GM18861 (cell line): ENCODE data around the gene TOMM22.
A peak's percentile ranks its signal among the peaks of the same experiment; 100 is the strongest.

Source experiments
- ATAC-seq: cut with Tn5 transposase; IDR thresholded peaks from one replicate; pipeline ENCODE4 v1.9.1; 2021; ENCODE audit not compliant: unreplicated experiment

The TOMM22 gene

DNA sequence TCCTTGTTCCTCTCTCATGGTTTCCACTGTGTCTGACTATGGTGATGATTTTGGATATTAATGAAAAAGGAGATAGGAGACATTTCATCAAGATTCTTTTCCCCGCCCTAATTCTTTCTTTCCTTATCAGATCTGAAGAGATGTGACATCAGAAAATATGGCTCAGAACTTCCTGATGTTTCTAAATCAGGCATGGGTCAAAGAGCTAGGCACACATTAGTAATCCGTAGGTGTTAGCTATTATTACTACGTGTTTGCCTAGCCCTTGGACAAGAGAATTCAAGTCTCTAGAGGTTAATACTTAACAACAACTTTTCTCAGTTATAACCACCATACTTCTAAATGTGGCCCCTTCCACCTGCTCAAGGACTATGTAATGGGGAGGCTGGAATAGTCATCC lies 13.2 kb downstream of the TOMM22 start:
- ATAC-seq, result no peak

DNA sequence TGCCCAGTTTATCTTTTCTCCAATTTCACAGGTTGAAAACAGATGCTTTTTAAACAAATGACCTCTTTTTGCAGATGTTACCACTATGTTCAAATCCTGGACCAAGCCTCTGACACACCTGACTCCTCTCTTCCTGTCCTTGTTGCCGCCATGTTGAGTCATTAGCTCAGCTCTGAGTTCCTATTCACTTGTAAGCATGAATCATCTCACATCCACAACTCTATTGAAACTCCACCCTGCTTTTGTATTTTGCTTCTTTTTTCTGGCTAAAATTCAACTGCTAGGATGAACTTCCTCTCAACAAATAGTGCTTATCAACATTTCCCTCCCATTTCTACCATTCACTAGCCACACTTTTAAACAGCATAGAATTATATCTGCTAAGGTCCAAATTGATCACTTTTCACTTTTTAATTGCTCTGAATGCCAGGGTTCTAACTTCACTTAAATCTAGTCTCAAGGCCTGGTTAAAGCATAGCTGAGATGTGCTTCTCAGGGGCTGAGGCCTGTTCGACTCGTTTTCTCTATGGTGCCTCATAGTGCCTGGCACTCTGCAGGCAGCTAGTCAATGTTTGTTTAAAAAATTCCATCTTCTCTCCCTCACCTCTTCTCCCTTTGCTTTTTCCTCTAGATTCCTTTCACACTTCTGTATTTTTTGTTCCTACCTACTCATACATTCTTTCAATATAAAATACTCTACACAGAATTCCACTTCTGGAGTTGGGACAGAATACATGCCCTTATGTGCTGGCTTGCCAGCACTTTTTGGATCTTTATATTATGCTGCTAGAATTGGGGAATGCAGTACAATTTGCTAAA lies 15.1 kb downstream of the TOMM22 start:
- ATAC-seq, result no peak

DNA sequence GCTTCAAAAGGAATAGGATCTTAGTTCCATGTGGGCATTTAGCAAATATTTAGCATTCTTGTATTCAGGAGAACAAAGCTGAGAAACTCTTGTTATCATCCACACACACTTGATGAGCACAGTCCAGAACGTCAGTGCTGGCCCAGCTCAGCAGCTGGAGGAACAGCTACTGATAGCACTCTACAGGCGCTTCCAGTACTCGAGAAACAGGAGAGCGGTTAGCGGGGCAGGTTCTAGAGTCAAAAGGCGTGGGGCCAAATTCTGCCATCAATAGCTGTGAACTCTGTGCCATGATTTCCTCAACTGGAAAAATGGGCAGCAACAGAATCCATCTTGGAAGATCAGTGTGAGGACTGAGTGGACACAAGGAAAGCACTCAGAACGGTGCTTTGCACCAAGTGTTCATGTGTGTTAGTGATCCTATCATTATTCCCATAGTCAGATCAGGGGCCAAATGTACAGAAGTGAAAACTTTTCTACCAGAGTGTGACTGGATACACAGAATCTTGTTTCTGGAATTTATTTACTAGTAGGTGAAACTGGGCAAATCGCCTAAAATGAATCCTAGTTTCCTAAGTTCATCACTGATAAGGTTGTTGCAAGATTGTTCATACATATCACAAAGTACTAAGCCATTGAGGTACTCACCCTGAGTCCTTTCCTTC lies 15.8 kb downstream of the TOMM22 start:
- ATAC-seq, result no peak

DNA sequence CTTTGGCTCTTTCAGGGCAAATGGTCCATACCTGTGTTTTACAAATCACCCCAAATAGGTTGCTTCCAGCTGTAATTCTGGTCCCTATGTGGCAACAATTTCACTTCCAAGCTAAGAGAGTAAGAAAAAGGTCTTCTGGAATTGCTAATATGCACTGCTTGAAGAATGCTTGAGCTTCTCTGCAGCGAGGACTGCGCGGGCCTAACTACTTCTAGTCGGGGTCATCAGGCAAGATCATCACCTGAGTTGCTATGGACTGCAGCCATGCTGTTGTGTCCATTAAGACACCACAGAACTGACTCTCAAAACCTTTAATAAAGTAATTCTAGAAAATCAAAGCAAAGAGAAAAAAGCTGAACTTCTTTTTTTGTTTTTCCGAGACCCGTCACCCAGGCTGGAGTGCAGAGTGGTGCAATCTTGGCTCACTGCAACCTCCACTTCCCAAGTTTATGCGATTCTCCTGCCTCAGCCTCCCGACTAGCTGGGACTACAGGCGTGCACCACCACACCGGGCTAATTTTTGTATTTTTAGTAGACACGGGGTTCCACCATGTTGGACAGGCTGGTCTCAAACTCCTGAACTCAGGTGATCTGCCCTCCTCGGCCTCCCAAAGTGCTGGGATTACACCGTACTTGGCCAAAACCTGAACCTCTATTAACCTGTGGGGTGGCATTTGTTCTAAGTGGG lies 16.8 kb downstream of the TOMM22 start:
- no peak for ATAC-seq

DNA sequence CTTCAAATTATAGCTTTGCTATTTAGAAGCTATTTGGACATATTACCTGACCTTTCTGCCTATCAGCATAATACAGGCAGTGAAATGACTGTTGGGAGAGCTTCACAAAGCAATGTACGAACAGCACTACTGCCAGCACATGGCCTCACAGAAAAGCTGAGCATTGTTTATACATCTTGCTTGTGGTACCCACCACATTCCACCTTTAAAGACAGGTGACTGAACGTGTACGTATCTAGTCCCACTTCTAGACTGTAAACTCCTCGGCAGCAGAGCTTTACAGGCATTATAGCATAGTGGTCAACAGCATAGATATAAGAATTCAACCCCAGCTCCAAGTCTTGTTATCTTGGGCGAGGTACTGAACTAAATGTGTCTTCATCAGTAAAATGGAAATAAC lies 17.4 kb downstream of the TOMM22 start:
- ATAC-seq, result no peak

DNA sequence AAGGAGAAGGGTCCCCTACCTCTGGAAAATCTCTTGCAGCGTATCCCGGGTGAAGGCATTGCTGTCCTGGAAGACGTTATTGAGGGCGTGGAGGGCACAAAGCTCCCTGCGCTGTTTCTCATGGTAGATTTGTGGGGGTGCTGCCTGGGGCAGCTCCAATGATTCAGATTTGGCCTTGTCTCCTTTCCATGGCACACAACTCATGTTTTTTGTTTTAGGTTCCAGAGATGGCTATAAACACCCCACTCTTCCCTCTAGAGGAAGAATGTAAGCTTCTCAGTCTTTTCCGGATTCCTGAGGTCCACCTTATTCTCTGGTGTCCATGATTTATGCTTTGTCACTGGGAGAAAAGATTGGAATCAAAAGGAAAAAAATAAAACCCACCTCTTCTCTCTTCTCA lies 18.0 kb downstream of the TOMM22 start:
- no peak for ATAC-seq

DNA sequence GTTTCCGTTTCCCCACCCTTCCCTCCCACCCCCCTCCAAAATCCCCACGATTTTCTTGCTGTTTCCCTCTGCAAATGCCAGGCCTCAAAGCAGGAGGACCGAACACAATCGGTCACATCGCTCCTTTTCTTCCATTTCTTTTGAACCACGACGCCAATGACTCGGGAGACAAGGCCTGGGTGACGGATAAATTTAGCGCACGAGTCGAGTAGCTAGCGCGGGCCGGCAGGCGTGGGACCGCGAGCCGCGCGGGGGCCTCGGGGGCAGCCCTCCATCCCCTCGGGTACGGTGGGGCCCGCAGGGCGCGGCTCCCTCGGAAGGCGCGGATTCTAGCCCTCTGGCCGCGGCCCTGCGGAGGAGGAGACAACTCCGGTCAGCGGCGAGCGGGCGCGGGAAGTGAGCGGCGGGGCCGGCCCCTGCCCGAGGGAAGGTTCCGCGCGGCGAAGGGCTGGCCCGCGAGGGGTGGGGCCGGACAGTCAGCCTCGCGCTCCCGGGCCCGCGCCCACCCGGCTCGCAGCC lies 18.6 kb downstream of the TOMM22 start:
- no peak for ATAC-seq

DNA sequence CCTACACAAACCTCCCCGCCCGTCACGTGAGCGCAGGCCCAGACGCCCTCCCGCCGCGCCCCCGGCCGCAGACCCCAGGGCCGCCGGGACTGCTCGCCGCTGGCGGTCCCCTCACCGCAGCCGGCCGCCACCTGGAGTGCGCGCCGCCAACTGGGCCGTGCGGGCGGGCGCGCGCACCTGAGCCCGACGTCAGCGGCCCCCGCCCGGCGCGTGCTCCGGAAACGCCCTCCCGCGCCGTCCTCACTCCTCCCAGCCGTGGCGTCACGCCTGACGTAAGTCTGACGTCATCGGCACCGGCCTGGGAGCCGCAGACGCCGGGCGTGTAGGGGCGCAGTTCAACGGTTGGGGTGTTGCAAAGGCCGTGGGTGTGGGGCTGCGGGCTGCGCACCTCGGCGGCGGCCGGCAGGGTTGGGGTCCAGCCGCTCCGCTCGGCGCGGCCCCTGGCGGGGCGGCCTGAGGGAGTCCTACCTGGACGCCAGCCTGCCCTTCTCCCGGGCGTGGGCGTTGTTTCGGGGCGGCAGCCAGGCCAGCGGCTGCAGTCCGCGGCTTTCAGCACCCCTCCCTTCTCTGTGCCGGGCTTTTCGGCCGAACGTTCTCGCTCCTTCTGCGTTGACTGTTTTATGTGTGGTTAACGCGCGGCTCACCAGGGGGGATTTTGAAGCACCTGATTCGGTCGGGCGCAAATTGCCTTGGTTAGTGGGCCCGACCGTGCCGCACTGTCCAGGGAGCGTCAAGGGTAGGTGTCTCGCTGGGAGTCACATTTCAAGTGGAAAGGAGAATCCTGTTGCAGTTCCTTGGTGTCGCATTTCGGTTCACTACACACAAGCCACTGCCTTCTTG lies 19.3 kb downstream of the TOMM22 start, which contains the start of gene JOSD1:
JOSD1 (minus strand) TSS at position 155 of the 840 bp plus-strand sequence. CDS start 956 bp downstream, outside the sequence.
- ATAC-seq, result peak; percentile 25

DNA sequence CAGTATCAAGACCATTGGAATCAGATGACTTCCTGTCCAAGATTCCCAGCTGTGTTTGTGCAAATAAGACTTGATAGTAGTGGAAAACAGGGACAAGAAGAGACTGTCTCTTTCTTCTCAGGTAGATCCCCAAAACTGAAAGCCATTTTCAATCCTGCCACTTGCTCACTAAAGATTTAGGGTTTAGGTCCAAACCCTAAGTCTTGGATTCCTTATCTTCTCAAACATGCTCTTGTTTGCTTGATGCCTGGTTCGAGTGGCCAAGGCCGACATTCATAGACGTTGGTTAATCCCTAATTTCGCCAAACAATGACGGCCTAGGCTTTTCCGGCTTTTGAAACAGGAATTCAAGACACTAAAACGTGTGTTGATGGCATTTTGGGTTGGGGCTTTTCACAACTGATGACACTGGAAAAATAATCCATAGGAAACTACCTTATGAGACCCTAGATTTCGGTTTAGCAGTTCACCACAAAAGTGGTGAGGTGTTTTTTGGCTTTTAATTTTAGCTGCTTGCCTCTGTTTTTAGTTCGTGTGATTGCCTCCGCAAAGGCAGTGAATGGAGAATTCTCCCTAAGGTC lies 23.0 kb downstream of the TOMM22 start:
- no peak for ATAC-seq

DNA sequence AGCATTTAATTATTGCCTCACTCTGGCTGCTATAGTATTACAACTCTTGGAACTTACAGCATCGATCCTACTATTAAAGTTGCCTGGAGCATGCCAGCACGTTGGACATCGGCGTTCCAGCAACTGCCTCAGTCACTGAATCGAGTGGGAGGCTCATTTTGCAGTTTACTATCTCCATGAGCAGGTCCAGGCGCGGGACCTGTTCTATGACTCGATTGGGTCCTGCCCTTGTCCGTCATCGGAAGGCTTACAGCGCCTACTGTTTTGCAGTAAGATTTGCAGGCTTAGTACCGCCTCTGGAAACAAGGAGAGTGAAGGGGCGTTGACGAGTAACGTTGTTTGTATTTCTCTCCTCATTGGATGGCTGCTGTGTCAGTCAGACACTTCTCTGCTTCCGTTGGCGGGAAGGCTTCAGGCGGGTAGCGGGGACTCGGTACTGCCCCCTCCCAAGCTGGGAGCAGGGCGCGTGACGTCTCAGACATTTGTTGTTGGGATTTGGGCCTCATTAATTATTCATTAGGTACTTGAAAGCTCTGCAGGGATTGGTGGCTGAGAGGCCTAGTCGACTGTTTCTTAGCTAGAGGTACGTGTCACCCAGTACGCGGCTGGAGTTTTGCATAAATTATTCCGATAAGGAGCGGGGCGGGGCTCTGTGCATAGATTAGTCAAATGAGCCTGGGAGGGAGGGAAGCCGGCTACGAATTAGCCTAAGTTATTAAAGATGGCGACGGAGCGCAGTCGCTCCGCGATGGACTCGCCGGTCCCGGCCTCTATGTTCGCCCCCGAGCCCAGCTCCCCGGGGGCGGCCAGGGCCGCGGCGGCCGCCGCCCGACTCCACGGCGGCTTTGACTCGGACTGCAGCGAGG lies 23.7 kb downstream of the TOMM22 start, which contains the start of gene GTPBP1:
GTPBP1 (plus strand) TSS at position 710 of the 866 bp plus-strand sequence; CDS start at position 722, 12 bp downstream.
- peak; percentile 66 for ATAC-seq

DNA sequence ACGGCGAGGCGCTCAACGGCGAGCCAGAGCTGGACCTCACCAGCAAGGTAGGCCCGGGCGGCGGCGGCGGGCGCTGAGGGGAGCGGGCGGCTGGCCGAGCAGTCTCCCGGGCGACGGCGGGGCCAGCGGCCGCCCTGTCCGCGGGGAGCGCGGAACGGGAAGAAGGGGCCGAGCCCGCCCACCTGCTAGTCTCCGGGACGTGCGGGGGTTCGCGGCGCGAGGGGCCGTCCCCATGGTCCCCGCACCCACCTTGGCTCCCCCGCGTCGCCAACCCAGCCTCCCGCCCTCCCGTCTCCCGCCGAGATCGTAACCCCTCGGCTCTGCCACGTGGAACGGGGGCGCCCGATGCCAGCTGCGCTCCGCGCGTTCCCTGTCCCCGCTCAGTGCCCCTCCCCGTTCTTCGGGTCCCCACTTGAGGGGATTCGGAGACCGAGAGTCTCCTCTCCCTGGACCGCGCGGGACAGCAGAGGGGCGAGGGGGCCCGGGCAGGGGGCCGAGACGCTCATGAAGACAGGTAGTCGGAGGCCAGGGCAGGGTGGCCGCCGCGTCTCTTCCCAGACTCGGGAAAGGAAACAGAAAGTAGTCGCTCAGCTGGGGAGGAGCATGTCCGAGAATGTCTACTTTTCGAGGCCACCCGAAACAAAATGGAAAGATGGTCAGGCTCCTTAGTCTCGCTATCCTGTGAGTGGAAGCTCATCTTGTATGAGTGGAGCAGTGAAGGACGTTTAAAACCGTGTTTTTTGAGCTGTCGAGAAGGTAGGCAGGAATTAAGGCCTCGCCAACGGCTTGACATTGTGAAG lies 24.5 kb downstream of the TOMM22 start:
- ATAC-seq, result no peak

DNA sequence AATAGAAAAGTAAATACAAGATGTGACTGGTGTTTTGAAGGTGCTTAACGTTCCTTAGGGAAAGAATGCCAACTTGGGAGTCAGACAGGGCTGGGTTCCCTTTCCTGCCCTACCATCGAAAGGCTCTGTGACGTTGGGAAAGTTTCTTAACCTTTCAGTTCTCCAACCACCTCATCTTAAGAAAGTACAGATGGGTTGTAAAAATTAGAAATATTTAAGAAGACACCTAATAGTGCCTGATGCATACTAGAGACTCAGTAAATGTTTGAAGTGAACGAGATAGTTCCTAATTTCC lies 25.1 kb downstream of the TOMM22 start:
- no peak for ATAC-seq

DNA sequence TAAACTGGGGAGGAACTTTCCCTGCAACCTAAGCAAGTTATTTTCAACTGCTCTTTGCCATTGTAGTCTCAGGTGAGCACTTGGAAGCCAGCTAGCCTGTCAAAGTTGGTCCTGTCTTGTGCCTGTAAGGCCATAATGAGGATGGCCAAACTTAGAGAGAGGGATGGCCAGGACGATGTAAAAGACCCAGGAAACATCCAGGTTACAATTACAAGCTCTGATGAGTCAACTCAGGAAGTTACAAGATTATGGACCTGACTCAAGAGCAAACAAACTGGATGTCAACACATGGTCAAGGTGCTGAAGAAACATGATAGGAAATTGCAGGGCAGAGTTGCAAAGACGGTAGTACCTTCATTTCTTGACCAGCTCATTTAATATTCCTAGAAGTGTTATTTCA lies 25.6 kb downstream of the TOMM22 start:
- ATAC-seq, result no peak

DNA sequence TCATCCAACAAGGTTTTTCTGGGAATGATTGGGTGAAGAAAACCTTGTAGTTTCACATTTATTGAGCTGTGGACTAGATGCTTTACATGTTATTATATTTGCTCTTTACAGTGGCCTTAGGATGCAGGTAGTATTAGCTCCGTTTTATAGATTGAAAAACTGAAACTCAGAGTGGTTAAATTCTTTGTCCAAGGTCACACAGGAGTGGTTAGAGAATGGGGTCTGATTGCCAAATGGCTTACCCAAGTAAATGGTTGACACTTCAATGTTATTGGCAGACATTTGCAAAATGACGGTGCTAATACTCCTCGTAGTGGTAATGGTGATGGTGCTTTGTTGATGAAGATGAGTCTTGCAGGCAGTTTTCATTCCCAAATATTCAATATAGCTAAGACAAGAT lies 26.2 kb downstream of the TOMM22 start:
- ATAC-seq, result no peak

DNA sequence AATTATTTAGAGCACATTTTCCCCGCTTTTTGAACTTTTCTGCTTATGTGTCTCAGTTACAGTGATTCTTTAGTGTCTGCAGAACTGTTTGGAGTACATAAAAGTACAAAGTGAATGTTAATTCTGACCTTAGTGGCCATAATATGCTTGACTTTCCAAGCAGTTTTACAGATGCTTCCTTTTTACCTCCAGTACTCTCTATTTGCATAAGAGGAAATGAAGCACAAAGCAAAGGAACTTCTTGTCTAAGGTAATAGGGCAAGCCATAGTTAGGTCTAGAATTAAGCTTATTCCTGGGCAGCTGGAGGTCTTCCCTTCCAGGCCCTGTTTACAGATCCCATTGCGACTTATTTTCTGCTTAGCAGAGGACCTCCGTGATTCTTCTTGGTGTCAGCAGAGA lies 27.5 kb downstream of the TOMM22 start:
- no peak for ATAC-seq

DNA sequence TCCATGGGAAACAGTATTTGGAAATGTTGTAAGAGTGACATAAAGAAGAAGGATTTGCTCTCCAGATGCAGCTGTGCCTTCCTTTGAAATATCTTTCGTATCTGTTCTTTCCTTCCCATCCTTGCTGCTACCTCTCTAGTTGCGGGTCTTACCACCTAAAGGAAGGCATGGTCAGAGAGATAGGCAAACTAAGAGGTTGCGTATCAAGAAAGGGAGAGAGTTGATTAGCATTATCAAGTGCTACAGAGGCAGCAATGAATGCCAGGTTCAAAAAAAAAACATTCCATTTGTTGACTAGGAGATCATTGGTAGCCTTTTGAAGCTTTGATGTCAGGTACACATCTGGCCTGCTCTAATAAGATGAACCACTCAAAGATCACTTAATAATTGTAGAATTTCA lies 28.6 kb downstream of the TOMM22 start:
- no peak for ATAC-seq

DNA sequence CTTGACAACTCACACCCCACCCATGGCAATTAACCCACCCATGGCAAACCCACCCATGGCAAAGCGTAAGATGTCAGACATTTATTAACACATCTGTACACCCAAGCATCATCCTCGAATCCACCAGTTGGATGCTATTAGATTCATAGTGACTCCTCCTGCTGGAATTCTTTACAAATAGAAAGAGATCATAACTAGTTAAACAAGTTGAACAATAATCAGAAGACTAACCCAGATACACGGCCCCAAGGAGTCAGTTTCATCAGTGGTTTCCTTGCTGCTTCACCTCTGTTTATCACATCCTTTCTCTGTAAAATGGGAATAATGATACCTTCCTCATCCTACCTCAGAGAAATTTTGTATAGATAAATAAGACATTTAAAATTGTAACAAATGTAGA lies 29.1 kb downstream of the TOMM22 start:
- no peak for ATAC-seq

DNA sequence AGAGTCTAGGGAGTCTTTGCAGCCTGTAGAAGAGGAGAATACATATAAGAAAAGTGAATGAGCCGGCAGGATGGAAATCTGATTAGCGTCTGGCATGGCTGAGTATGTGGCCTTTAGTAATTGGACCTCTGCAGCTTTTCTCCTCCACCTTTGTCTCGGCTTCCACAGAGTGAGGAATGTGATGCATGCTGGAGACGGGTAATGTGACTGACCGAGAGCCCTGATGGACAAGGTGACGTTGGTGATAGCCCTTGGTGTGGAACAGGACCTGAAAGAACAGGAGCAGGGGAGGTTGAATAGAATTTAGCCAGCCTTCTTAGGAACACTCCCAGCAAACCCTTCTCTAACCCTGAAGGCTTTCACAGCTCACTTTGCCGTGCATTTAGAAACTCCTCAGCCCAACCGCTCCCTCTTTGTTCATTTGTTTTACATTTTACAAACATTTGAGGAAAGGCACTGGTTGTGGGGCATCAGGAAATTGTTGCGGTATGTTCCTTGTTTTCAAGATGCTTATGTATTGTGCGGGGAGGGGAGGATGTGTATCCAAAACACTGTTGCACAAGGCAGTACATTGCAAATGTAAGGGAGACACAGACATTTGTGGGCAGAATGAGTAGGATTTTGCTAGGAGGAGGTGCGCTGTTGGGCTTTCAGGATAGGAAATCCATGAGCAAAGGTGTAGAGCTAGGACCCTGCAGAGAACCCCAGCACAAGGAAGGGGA lies 30.9 kb downstream of the TOMM22 start:
- ATAC-seq, result no peak
